ENCODE measurements around the gene CHRNE. TPM values are rescaled to one million over a fixed set of nuclear protein-coding genes. Genes with fewer than 3 reads are reported as not detected.

CHRNE gene
- total and polyA plus RNA-seq, 2 of the 13 experiments (the other 11 are each of a cell fraction or from before 2014, with no cell fraction given) = 0.53 to 0.59 TPM

- TF ChIP-seq PHF20 (CRISPR knock-in tag; IDR thresholded peaks at IDR 0.05) = peak; percentile 6; the same call in 1 of the 2 replicates
- TF ChIP-seq SIN3A (IDR thresholded peaks at IDR 0.05; ENCODE audit: borderline replicate concordance, low read depth, low read length) = 0 out of 2 replicates have a peak, but pooled peaks have one; percentile 81
- peak; percentile 28; the same call in 1 of the 2 replicates for TF ChIP-seq ZNF574 (CRISPR knock-in tag; IDR thresholded peaks at IDR 0.05)
- TF ChIP-seq POLR2AphosphoS5 (IDR thresholded peaks at IDR 0.05; ENCODE audit: low read depth, low read length) = peak; percentile 51; the same call in 1 of the 2 replicates
- TF ChIP-seq, protein P1, sequence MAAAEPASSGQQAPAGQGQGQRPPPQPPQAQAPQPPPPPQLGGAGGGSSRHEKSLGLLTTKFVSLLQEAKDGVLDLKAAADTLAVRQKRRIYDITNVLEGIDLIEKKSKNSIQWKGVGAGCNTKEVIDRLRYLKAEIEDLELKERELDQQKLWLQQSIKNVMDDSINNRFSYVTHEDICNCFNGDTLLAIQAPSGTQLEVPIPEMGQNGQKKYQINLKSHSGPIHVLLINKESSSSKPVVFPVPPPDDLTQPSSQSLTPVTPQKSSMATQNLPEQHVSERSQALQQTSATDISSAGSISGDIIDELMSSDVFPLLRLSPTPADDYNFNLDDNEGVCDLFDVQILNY (CRISPR knock-in tag; conservative IDR thresholded peaks at IDR 0.05) = no peak
- TF ChIP-seq NFE2L1 (CRISPR knock-in tag; IDR thresholded peaks at IDR 0.05; ENCODE audit: borderline replicate concordance) = peak; percentile 29; the same call in 1 of the 2 replicates
- 0 out of 2 replicates have a peak, but pooled peaks have one; percentile 36 for TF ChIP-seq HBP1 (CRISPR knock-in tag; IDR thresholded peaks at IDR 0.05; ENCODE audit: low read depth)
- TF ChIP-seq ZNF83 (CRISPR knock-in tag; IDR thresholded peaks at IDR 0.05; ENCODE audit: borderline replicate concordance) = no peak
- TF ChIP-seq, protein P2, sequence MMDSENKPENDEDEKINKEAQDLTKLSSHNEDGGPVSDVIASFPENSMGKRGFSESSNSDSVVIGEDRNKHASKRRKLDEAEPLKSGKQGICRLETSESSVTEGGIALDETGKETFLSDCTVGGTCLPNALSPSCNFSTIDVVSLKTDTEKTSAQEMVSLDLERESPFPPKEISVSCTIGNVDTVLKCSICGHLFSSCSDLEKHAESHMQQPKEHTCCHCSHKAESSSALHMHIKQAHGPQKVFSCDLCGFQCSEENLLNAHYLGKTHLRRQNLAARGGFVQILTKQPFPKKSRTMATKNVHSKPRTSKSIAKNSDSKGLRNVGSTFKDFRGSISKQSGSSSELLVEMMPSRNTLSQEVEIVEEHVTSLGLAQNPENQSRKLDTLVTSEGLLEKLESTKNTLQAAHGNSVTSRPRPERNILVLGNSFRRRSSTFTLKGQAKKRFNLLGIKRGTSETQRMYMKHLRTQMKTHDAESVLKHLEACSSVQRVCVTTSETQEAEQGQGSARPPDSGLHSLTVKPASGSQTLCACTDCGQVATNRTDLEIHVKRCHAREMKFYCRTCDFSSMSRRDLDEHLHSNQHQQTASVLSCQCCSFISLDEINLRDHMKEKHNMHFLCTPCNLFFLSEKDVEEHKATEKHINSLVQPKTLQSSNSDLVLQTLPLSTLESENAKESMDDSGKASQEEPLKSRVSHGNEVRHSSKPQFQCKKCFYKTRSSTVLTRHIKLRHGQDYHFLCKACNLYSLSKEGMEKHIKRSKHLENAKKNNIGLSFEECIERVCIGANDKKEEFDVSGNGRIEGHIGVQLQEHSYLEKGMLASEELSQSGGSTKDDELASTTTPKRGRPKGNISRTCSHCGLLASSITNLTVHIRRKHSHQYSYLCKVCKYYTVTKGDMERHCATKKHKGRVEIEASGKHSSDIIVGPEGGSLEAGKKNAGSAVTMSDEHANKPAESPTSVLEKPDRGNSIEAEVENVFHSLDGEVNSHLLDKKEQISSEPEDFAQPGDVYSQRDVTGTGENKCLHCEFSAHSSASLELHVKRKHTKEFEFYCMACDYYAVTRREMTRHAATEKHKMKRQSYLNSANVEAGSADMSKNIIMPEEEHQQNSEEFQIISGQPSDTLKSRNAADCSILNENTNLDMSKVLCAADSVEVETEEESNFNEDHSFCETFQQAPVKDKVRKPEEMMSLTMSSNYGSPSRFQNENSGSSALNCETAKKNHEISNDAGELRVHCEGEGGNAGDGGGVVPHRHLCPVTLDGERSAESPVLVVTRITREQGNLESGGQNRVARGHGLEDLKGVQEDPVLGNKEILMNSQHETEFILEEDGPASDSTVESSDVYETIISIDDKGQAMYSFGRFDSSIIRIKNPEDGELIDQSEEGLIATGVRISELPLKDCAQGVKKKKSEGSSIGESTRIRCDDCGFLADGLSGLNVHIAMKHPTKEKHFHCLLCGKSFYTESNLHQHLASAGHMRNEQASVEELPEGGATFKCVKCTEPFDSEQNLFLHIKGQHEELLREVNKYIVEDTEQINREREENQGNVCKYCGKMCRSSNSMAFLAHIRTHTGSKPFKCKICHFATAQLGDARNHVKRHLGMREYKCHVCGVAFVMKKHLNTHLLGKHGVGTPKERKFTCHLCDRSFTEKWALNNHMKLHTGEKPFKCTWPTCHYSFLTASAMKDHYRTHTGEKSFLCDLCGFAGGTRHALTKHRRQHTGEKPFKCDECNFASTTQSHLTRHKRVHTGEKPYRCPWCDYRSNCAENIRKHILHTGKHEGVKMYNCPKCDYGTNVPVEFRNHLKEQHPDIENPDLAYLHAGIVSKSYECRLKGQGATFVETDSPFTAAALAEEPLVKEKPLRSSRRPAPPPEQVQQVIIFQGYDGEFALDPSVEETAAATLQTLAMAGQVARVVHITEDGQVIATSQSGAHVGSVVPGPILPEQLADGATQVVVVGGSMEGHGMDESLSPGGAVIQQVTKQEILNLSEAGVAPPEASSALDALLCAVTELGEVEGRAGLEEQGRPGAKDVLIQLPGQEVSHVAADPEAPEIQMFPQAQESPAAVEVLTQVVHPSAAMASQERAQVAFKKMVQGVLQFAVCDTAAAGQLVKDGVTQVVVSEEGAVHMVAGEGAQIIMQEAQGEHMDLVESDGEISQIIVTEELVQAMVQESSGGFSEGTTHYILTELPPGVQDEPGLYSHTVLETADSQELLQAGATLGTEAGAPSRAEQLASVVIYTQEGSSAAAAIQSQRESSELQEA (CRISPR knock-in tag; IDR thresholded peaks at IDR 0.05; ENCODE audit: not compliant biosample characterization) = peak; percentile 60
- TF ChIP-seq, protein P3, sequence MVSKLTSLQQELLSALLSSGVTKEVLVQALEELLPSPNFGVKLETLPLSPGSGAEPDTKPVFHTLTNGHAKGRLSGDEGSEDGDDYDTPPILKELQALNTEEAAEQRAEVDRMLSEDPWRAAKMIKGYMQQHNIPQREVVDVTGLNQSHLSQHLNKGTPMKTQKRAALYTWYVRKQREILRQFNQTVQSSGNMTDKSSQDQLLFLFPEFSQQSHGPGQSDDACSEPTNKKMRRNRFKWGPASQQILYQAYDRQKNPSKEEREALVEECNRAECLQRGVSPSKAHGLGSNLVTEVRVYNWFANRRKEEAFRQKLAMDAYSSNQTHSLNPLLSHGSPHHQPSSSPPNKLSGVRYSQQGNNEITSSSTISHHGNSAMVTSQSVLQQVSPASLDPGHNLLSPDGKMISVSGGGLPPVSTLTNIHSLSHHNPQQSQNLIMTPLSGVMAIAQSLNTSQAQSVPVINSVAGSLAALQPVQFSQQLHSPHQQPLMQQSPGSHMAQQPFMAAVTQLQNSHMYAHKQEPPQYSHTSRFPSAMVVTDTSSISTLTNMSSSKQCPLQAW (CRISPR knock-in tag; IDR thresholded peaks at IDR 0.05) = peak; percentile 32; the same call in 1 of the 2 replicates
- no peak for TF ChIP-seq ZKSCAN5 (CRISPR knock-in tag; IDR thresholded peaks at IDR 0.05)
- peak; percentile 67; the same call in 1 of the 2 replicates for TF ChIP-seq ZNF274 (CRISPR knock-in tag; IDR thresholded peaks at IDR 0.05)
Measured at GRCh38 chr17:4940555-4941318, 37.8 kb upstream of the CHRNE start (continued).
